ENCODE data around the gene CHMP3.

- TF ChIP-seq POLR2AphosphoS5 (IDR thresholded peaks at IDR 0.05; ENCODE audit: low read depth) (no peak), CTCF (IDR thresholded peaks at IDR 0.05; ENCODE audit: insufficient read depth, low read length) (no peak), REST (IDR thresholded peaks at IDR 0.05; ENCODE audit: insufficient replicate concordance, low read depth) (no peak), GABPA (IDR thresholded peaks at IDR 0.05; ENCODE audit: low read depth) (no peak)
These were observed 10.4 kb downstream of the CHMP3 start for GRCh38 chr2:86552889-86553288.

Measured in HL-60 (cell line).